ENCODE data around the gene PGM1. TPM values are rescaled to one million over a fixed set of nuclear protein-coding genes. Genes with fewer than 3 reads are reported as not detected.
A peak's percentile ranks its signal among the peaks of the same experiment; 100 is the strongest.

Gene PGM1
- total and polyA plus RNA-seq, 2 donors (not counting 3 experiments of a cell fraction or from before 2014, with no cell fraction given): 9.3 to 21.0 TPM

- intact Hi-C loops (cut with micrococcal nuclease): no loop called here
- POLR2A ChIA-PET: no interaction called here
- FAIRE-seq: peak; percentile 78
- Histone ChIP-seq H3K79me2 (ENCODE audit: control insufficient read depth, insufficient read depth, low read length) (no peaks in the 10 kb centered on the region), H3K9me3 (replicated peaks; ENCODE audit: control insufficient read depth, insufficient read depth, low read length) (no peaks in the 10 kb centered on the region), H4K20me1 (replicated peaks; ENCODE audit: control insufficient read depth, extremely low read depth, insufficient read depth, low read length) (no peaks in the 10 kb centered on the region), H3K27me3 (ENCODE audit: control insufficient read depth in 2 of 2, insufficient read depth in 2 of 2, low read length in 2 of 2) (no peaks in the 10 kb centered on the region), H3K4me3 (replicated peaks in 1 of 3; ENCODE audit: insufficient read depth in 1 of 3, low read depth in 1 of 3, low read length in 3 of 3) (no peak overlapping the region), H3K27ac (ENCODE audit: insufficient read depth, low read depth, low read length) (no peak overlapping the region), H3K4me2 (ENCODE audit: insufficient read depth, low read length) (no peak overlapping the region), H2AFZ (ENCODE audit: low read depth, low read length) (peak overlapping the region; percentile 49), H3K4me1 (ENCODE audit: control insufficient read depth, extremely low read depth, insufficient read depth, low read length) (peaks cover 12% of the 10 kb centered on the region), H3K9me1 (replicated peaks; ENCODE audit: control insufficient read depth, extremely low read depth, insufficient read depth, low read length) (no peaks in the 10 kb centered on the region), H3K36me3 (ENCODE audit: control insufficient read depth in 2 of 2, extremely low read depth in 1 of 2, insufficient read depth in 2 of 2, low read length in 2 of 2) (no peaks in the 10 kb centered on the region), H3K9ac (replicated peaks; ENCODE audit: extremely low read depth, insufficient read depth, low read length) (no peak overlapping the region)
- dilution Hi-C loops (cut with MboI; ENCODE audit: extremely low pct_ligation_motif_present, low sequenced_read_pairs): loop anchor here (25.0 kb wide), 1 partner anchor 575 kb away; no protein-coding TSS in a partner anchor
- no peak for TF ChIP-seq MYC (IDR thresholded peaks at IDR 0.05; ENCODE audit: low read depth, low read length)
- TF ChIP-seq CTCF (IDR thresholded peaks at IDR 0.05; ENCODE audit: extremely low read depth in 1 of 2, insufficient read depth in 1 of 2, low read depth in 1 of 2, low read length in 2 of 2): no peak
- no peak for TF ChIP-seq POLR2AphosphoS5 (IDR thresholded peaks at IDR 0.05; ENCODE audit: insufficient read depth, low read depth, low read length)
- TF ChIP-seq GATA2 (IDR thresholded peaks at IDR 0.05; ENCODE audit: insufficient read depth, insufficient read length, low read depth, low read length): no peak
- no peak for TF ChIP-seq EZH2 (IDR thresholded peaks at IDR 0.05; ENCODE audit: borderline replicate concordance, low read depth, low read length, severe bottlenecking)
- TF ChIP-seq FOS (IDR thresholded peaks at IDR 0.05; ENCODE audit: borderline replicate concordance, insufficient read depth, low read length): no peak
- no peak for TF ChIP-seq POLR2A (IDR thresholded peaks at IDR 0.05; ENCODE audit: low read depth, low read length)
- no peak for TF ChIP-seq MAX (IDR thresholded peaks at IDR 0.05; ENCODE audit: insufficient read depth, insufficient read length)
- no peak for TF ChIP-seq JUN (IDR thresholded peaks at IDR 0.05; ENCODE audit: borderline replicate concordance, insufficient read depth, insufficient read length, low read depth)
- no TSS peak for BruUV-seq (replicated peaks)
- CTCF ChIA-PET: interaction anchor here (0.9 to 2.1 kb wide), 7 partner anchors 10 to 584 kb away, joined by 3 to 9 read pairs (median 4); no protein-coding TSS in a partner anchor
- peak; percentile 24 for DNase-seq (ENCODE audit: low read depth, low spot score)
Observed at GRCh38 chr1:63662056-63662836, 69.0 kb downstream of the PGM1 start.

Data from endothelial cell of umbilical vein (primary cell).